Activated naive CD4-positive, alpha-beta T cell treated with anti-CD3 and anti-CD28 coated beads, Interleukin-2, amount 10 ng/mL, durations not matched to agents 7 days and 5 days (primary cell): ENCODE results near the gene SIRT5.

Experiments used
- CTCF ChIA-PET: fragments of 350-600 bp; sonication (Branson Sonifier 250); formaldehyde crosslinking; loops from one replicate; lab custom pipeline; 2021; ENCODE audit warnings: antibody characterized with exemption; lab: Charles Lee
- DNase-seq: peaks from one replicate; pipeline ENCODE4 v3.0.0-alpha.2; 2020
- H3K27ac Mint-ChIP-seq: one replicate; pipeline ENCODE4 v1.8.0; 2021; ENCODE audit warnings: mild to moderate bottlenecking, moderate library complexity, mixed read lengths
- H3K27me3 Mint-ChIP-seq: one replicate; pipeline ENCODE4 v1.8.0; 2021; ENCODE audit warnings: mild to moderate bottlenecking, mixed read lengths
- H3K36me3 Mint-ChIP-seq: one replicate; pipeline ENCODE4 v1.8.0; 2021; ENCODE audit warnings: mixed read lengths
- H3K4me1 Mint-ChIP-seq: one replicate; pipeline ENCODE4 v1.8.0; 2021; ENCODE audit warnings: mixed read lengths
- H3K4me3 Mint-ChIP-seq: one replicate; pipeline ENCODE4 v1.8.0; 2021; ENCODE audit warnings: mild to moderate bottlenecking, moderate library complexity, mixed read lengths
- H3K9me3 Mint-ChIP-seq: one replicate; pipeline ENCODE4 v1.8.0; 2021; ENCODE audit warnings: mixed read lengths

The SIRT5 gene

DNA sequence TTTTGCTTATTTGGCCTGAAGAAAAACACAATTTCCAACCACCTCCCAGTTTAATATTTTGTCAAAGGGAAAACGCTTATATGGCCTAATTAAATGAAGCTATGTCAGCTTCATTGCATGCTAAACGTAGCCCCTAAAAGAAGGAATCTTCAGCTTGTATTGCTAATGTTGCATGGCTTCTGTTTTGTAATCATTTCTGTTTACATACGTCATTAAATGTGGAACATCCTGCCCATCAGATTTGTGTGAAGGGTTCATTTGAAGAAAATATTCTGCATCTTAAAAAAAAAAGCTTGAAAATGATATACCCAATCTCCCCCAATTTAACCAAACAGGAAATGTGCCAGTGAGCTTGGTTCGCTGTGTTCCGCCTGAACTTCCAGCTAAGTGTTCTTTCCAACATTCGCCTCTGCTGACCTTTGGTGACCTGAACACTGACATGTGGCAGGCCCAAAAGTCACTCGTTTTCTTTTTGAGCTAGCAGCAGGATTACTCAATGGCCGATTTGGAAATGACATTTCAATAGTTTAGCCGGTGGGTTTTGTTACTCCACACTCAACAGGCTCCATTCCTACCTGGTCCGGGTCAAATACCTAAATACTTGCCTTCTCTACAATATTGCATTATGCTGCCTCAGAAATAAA is 12.7 kb upstream of the SIRT5 start:
- Mint-ChIP-seq H3K36me3 (no peaks in the 10 kb centered on the region), H3K27me3 (peaks cover 33% of the 10 kb centered on the region), H3K27ac (no peak overlapping the region), H3K4me1 (no peaks in the 10 kb centered on the region), H3K9me3 (no peaks in the 10 kb centered on the region), H3K4me3 (no peak overlapping the region)
- no peak for DNase-seq
- CTCF ChIA-PET, result interaction anchor here (0.6 to 4.0 kb wide), 4 partner anchors 13 to 226 kb away, joined by 3 to 20 read pairs (median 3); partner anchors contain the start of gene SIRT5

DNA sequence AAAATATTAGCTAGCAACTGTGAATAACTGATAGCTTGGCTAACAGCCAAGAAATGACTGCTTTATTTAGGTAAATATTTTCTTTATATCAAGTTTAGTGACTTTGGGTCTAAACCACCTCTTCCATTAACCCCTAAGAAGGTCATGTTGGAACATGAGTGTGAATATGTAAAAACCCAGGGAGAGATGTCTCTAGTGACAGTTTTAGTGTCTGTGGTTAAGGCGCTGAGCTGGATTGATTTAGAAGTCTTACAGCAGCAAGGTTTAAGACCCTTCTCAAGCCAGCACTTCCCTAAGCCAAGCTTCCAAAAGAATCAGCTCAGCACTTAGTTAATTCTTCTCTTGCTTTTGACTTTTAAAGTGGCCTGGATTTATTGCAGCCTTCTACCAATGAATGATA is 11.4 kb upstream of the SIRT5 start:
- no peaks in the 10 kb centered on the region for H3K9me3 Mint-ChIP-seq

DNA sequence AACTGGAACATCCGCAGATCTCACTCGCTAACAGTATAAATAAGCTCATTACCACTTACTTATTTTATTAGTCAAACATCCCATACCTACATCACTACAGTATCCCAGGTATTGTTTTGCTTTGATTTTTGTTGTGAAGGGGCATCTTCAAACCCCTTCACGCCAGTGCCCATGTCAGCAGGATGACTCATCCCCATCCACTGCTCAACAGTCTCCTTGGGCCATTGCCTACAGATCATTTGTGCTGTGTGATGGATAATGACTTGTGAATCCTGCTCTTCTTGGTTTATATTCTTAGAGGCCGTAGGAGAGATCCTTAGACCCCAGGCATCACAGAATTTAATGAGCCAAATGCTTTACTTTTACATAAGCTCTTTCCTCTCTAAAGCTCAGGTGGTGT is 8.5 kb upstream of the SIRT5 start:
- Mint-ChIP-seq H3K27me3 (peaks cover 52% of the 10 kb centered on the region), H3K9me3 (no peaks in the 10 kb centered on the region)
- no peak for DNase-seq

More for the DNA sequence above, 11.4 kb upstream of the SIRT5 start:
- Mint-ChIP-seq H3K27ac (no peak overlapping the region), H3K4me1 (no peaks in the 10 kb centered on the region), H3K27me3 (peaks cover 33% of the 10 kb centered on the region), H3K36me3 (no peaks in the 10 kb centered on the region), H3K4me3 (no peak overlapping the region)
- DNase-seq, result no peak
- CTCF ChIA-PET, result interaction anchor here (0.8 to 4.0 kb wide), 2 partner anchors 12 to 20 kb away, joined by 3 to 20 read pairs; partner anchors contain the start of gene SIRT5

DNA sequence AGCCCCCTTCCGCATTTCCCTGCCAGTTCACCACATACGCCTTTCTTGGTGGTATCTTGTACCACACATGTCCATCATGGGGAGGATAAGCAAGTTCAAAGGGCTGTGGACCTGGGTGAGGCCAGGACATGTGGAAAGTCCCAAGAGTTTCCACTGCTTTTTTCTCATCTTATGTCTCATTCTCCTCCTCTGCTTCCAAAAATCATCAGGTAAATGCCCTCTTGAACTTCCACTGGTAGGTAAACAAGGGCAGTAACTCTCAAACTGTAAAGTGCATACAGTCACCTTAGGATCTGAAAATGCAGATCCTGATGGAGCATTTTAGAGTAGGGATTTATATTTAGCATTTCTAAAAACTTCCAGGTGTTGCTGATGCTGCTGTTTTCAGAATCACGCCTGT is 7.9 kb upstream of the SIRT5 start:
- DNase-seq, result no peak
- no peaks in the 10 kb centered on the region for H3K36me3 Mint-ChIP-seq
- no peak overlapping the region for H3K27ac Mint-ChIP-seq
- H3K27me3 Mint-ChIP-seq, result peaks cover 56% of the 10 kb centered on the region
- H3K9me3 Mint-ChIP-seq, result no peaks in the 10 kb centered on the region
- CTCF ChIA-PET, result no interaction called here
- H3K4me3 Mint-ChIP-seq, result no peak overlapping the region
- H3K4me1 Mint-ChIP-seq, result no peaks in the 10 kb centered on the region

More for the DNA sequence above, 8.5 kb upstream of the SIRT5 start:
- Mint-ChIP-seq H3K27ac (no peak overlapping the region), H3K4me3 (no peak overlapping the region), H3K4me1 (no peaks in the 10 kb centered on the region), H3K36me3 (no peaks in the 10 kb centered on the region)
- CTCF ChIA-PET, result no interaction called here

DNA sequence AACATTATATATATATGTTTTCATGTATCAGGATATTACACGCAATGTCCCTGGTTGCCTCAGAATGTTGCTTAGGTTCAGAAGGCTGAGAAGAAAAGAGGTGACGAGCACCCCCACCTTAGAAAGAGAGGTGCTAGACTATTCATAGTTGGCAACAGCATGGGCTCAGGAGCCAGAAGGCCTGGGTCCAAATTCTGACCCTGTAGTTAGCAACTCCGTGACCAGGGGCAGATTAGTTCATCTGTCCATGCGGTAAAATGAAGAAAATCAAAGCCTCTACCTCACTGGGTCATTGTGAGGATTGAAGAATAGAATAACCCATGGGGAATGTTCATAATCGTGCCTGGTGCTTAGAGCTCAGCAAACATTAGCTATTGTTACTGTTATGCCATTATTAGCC is 5.4 kb upstream of the SIRT5 start:
- CTCF ChIA-PET, result interaction anchor here (0.6 kb wide), 1 partner anchor 370 kb away, joined by 3 read pairs; no protein-coding TSS in a partner anchor
- DNase-seq, result no peak
- H3K9me3 Mint-ChIP-seq, result no peaks in the 10 kb centered on the region
- H3K36me3 Mint-ChIP-seq, result no peaks in the 10 kb centered on the region
- no peak overlapping the region for H3K4me3 Mint-ChIP-seq
- peaks cover 43% of the 10 kb centered on the region for H3K27me3 Mint-ChIP-seq
- peaks cover 17% of the 10 kb centered on the region for H3K4me1 Mint-ChIP-seq
- H3K27ac Mint-ChIP-seq, result no peak overlapping the region

DNA sequence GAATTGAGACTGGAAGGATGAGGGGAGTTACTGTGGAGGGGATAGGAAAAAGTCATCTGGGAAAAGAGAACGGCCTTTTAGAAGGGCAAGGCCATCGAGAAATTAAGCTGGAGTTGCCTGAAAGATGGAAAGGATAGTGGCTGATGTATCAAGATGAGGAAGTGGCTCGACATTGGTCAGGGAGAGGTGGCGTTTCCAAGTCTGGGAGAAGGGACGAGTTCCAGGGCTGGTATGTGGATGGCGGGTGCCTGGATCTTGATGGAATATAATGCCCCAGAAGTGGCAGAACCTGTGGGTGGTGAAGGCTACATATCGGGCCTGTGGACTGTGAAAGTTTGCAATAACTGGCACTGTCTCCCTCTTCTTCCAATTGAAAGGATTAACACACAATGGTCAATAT is 2.2 kb upstream of the SIRT5 start:
- CTCF ChIA-PET, result interaction anchor here (0.6 to 1.2 kb wide), 3 partner anchors 85 to 350 kb away, joined by 3 to 4 read pairs (median 3); partner anchors contain the start of gene GFOD1
- Mint-ChIP-seq H3K36me3 (no peaks in the 10 kb centered on the region), H3K27ac (no peak overlapping the region), H3K9me3 (no peaks in the 10 kb centered on the region), H3K4me1 (peaks cover 33% of the 10 kb centered on the region), H3K4me3 (peak overlapping the region; percentile 75), H3K27me3 (peaks cover 28% of the 10 kb centered on the region)
- no peak for DNase-seq

DNA sequence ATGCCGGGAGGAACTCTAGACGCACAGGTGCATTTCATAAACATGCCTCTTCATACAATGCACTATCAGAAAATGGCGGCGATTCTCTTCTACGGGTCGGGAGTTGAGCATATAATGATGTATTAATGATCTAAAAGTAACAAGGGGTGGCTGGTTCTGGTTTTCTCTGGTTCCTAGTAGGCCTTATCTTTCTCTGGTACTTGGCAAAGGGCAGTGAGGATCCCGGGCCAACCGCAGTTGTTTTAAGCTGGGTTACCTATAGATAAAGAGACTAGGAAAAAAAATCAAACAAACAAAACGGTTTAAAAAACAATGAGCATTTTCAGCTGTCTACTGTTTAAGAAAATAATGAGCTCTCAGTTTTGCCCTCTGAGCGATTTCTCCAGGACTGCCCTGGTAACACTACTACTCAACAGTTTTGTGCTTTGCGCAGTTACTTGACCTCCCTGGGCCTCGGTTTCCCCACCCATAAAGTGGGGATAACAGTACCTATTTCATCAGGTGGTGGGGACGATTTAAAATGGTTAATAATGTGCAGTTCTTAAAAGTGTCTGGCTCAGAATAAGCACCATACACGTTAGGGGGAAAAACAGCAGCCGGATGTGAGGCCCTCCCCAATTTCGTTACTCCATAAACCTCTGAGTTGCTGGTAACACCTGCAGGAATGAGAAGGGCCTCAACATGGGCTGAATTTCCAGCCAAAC is 1.3 kb upstream of the SIRT5 start:
- Mint-ChIP-seq H3K27me3 (peaks cover 27% of the 10 kb centered on the region), H3K27ac (peak overlapping the region; percentile 87), H3K4me1 (peaks cover 33% of the 10 kb centered on the region), H3K36me3 (peaks cover 2% of the 10 kb centered on the region), H3K4me3 (peak overlapping the region; percentile 75), H3K9me3 (no peaks in the 10 kb centered on the region)
- DNase-seq, result no peak
- CTCF ChIA-PET, result interaction anchor here (0.8 to 3.0 kb wide), 5 partner anchors 42 to 494 kb away, joined by 3 to 22 read pairs (median 3); partner anchors contain the start of genes GFOD1 and NOL7

DNA sequence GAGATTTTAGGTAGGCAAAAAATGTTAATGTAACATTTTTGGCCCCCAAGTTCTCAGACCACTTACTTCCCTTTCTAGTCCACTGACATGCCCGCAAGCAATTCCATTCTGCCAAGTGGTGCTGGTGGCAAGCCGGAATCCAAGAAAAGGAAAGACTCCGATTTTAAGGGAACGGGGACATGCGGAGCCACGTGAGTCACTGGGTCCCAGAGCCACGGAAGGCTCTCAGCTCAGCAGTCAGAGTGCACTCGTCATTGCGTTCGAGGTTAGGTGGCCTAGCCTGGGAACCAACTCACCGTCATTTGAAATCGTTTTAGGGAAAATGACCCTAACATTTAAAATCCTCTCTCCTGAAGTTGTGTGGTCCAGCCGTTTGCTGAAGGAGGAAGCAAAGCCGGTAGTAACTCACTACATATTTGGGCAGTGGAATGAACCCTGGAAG is 711 bp upstream of the SIRT5 start:
- Mint-ChIP-seq H3K4me1 (peaks cover 33% of the 10 kb centered on the region), H3K4me3 (peak overlapping the region; percentile 75), H3K27ac (peak overlapping the region; percentile 87), H3K27me3 (peaks cover 21% of the 10 kb centered on the region), H3K9me3 (no peaks in the 10 kb centered on the region), H3K36me3 (peaks cover 2% of the 10 kb centered on the region)
- CTCF ChIA-PET, result interaction anchor here (0.7 to 3.0 kb wide), 8 partner anchors 21 to 493 kb away, joined by 3 to 22 read pairs (median 4); partner anchors contain the start of genes NOL7 and TBC1D7
- peak; percentile 28 for DNase-seq

DNA sequence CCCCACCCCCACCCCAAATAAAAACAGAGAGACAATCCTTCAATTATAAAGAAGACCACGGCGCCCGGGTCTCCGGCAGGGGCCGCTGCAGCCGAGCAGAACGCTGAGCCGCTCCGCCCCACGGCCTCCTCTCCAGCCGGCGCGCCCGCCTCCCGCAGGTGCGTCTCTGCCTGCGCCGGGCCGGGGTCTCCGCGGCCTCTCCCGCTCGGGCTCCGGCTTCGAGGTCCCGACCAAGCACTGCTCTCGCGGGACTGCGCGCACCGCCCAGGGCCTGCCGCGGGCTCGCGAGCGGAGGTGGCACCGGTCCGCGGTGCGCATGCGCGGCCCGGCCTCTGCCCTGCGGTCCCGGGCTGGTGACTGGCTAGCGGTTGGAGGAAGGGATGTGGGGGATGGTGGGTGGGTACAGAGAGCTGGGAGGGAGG is 241 bp upstream of the SIRT5 start:
- Mint-ChIP-seq H3K27me3 (peaks cover 17% of the 10 kb centered on the region), H3K36me3 (peaks cover 2% of the 10 kb centered on the region), H3K4me1 (peaks cover 33% of the 10 kb centered on the region), H3K27ac (peak overlapping the region; percentile 98), H3K4me3 (peak overlapping the region; percentile 99), H3K9me3 (no peaks in the 10 kb centered on the region)
- CTCF ChIA-PET, result interaction anchor here (0.7 to 3.0 kb wide), 34 partner anchors 11 to 494 kb away, joined by 3 to 22 read pairs (median 4); partner anchors contain the start of genes MCUR1, NOL7 and TBC1D7
- peak; percentile 93 for DNase-seq

DNA sequence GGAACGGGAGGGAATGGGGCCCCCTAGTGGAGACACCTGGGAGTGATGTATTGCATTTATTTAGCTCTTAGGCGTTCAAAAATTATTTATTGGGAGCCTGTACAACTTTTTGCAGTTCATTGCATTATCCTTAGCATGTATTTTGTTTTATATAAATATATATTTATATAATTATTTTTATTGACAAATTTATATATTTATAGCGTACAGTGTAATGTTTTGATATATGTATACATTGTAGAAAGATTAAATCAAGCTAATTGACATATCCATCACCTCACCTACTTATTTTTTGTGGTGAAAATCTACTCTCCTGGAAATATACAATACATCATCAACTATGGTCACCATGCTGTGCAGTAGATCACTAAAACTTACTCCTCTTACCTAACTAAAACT is 975 bp downstream of the SIRT5 start:
- H3K4me1 Mint-ChIP-seq, result peaks cover 33% of the 10 kb centered on the region

DNA sequence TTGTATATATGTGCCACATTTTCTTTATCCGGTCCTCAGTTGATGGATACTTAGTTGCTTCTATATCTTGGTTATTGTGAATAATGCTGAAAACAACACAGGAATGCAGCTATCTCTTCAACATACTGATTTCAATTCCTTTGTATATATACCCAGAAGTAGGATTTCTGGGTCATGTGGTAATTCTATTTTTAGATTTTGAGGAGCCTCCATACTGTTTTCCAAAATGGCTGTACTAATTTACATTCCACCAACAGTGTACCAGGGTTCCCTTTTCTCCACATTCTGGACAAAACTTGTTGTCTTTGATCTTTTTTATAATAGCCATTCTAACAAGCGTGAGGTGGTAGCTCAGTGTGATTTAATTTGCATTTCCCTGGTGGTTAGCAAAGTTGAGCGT is 1.6 kb downstream of the SIRT5 start:
- Mint-ChIP-seq H3K9me3 (no peaks in the 10 kb centered on the region), H3K27me3 (peaks cover 2% of the 10 kb centered on the region), H3K4me3 (peak overlapping the region; percentile 59), H3K4me1 (peaks cover 33% of the 10 kb centered on the region), H3K36me3 (peaks cover 12% of the 10 kb centered on the region), H3K27ac (no peak overlapping the region)
- no peak for DNase-seq
- CTCF ChIA-PET, result interaction anchor here (0.7 to 3.0 kb wide), 13 partner anchors 13 to 492 kb away, joined by 3 to 22 read pairs (median 4); partner anchors contain the start of gene TBC1D7

More for the DNA sequence above, 975 bp downstream of the SIRT5 start:
- no peak for DNase-seq
- peak overlapping the region; percentile 99 for H3K4me3 Mint-ChIP-seq
- peak overlapping the region; percentile 98 for H3K27ac Mint-ChIP-seq
- CTCF ChIA-PET, result interaction anchor here (0.6 to 3.0 kb wide), 36 partner anchors 9 to 493 kb away, joined by 3 to 22 read pairs (median 4); partner anchors contain the start of gene TBC1D7
- peaks cover 8% of the 10 kb centered on the region for H3K27me3 Mint-ChIP-seq
- peaks cover 7% of the 10 kb centered on the region for H3K36me3 Mint-ChIP-seq
- H3K9me3 Mint-ChIP-seq, result no peaks in the 10 kb centered on the region

DNA sequence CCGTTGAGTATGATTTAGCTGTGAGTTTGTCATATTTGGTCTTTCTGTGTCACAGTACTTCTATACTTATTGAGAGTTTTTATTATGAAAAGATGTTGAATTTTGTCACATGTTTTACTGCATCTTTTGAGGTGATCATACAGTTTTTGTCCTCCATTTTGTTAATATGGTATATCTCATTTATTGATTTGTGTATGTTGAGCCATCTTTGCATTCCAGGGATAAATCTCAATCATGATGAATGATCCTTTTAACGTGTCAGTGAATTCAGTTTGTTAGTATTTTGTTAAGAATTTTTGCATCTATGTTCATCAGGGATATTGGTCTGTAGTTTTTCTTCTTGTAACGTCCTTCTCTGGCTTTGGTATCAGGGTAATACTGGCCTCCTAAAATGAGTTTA is 3.5 kb downstream of the SIRT5 start:
- CTCF ChIA-PET, result no interaction called here
- no peaks in the 10 kb centered on the region for H3K27me3 Mint-ChIP-seq
- H3K4me3 Mint-ChIP-seq, result no peak overlapping the region
- H3K36me3 Mint-ChIP-seq, result peaks cover 14% of the 10 kb centered on the region
- H3K27ac Mint-ChIP-seq, result no peak overlapping the region
- peaks cover 26% of the 10 kb centered on the region for H3K4me1 Mint-ChIP-seq
- DNase-seq, result no peak
- no peaks in the 10 kb centered on the region for H3K9me3 Mint-ChIP-seq

DNA sequence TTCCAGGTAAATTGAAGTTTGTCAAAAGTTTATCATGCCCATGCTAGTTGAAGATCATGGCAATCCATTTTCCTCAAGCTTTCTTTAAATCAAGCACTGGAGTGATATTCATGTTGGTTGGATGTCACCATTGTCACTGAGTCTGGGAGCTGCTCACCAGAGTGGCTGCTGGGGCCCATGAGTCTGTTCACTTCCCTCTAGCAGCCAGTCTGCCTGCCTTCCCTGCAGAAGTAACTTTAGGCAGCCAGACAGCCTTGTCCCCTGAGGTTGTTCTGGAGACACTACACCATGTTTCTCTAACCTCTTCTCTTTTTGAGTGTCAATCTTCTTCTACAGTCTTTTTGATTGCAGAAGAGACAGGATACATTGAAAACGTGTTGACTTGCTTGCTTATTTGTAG is 5.5 kb downstream of the SIRT5 start:
- CTCF ChIA-PET, result no interaction called here
- Mint-ChIP-seq H3K36me3 (peaks cover 25% of the 10 kb centered on the region), H3K9me3 (no peaks in the 10 kb centered on the region), H3K27ac (no peak overlapping the region), H3K4me3 (no peak overlapping the region), H3K27me3 (no peaks in the 10 kb centered on the region), H3K4me1 (peaks cover 14% of the 10 kb centered on the region)
- DNase-seq, result no peak

DNA sequence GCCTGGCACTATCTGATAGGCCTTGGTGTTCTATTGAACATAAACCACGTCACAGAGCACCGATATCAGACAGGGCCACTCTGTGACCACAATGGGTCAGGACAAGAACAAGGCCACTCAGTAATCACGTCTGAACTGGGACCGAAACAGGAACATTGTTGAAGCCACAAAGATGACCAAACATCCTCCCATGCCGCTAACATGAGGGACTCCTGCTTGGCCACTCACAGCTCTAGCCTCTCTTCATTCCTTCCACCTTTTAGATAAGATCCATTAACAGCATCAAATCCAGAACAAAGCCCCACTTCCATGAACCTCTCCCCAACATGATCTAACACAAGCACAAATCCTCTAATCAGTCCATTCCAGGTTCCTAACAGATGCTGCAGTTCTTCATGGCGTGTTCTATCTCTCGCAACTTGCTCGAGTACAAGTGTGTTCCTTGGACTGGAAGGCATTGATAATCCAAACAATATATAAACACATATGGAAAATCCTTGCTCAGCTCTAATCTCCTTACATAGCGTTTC is 7.4 kb downstream of the SIRT5 start:
- Mint-ChIP-seq H3K4me3 (no peak overlapping the region), H3K36me3 (peaks cover 34% of the 10 kb centered on the region), H3K4me1 (no peaks in the 10 kb centered on the region), H3K27ac (no peak overlapping the region), H3K9me3 (no peaks in the 10 kb centered on the region), H3K27me3 (no peaks in the 10 kb centered on the region)
- DNase-seq, result no peak
- CTCF ChIA-PET, result no interaction called here
